H9 (cell line): ENCODE results near the gene RXRB. TPM values are rescaled to one million over a fixed set of nuclear protein-coding genes. Genes with fewer than 3 reads are reported as not detected.

Experiments used
- DNase-seq: peaks from one replicate; pipeline ENCODE4 v3.0.0-alpha.2; 2017
- H2AFZ ChIP-seq: one replicate; pipeline ENCODE4 v1.6.1; 2013; ENCODE audit warnings: mild to moderate bottlenecking, low read length, control low read depth, moderate library complexity
- H2AK5ac ChIP-seq: 2 replicates; pipeline ENCODE4 v1.6.1; 2013; ENCODE audit warnings: low read length, control low read depth, mixed read lengths; ENCODE audit not compliant: insufficient read length
- H2BK120ac ChIP-seq: one replicate; pipeline ENCODE4 v1.6.1; 2013; ENCODE audit warnings: low read depth, mild to moderate bottlenecking, low read length, control low read depth, inconsistent platforms; ENCODE audit not compliant: poor library complexity, severe bottlenecking
- H2BK12ac ChIP-seq: 2 replicates; pipeline ENCODE4 v1.6.1; 2013; ENCODE audit warnings: low read length, control low read depth, mixed read lengths, low read depth; ENCODE audit not compliant: insufficient read length
- H2BK15ac ChIP-seq: 2 replicates; pipeline ENCODE4 v1.6.1; 2013; ENCODE audit warnings: low read depth, low read length, control low read depth
- H2BK20ac ChIP-seq: one replicate; pipeline ENCODE4 v1.6.1; 2013; ENCODE audit warnings: low read depth, mild to moderate bottlenecking, low read length, control low read depth, inconsistent platforms; ENCODE audit not compliant: poor library complexity, severe bottlenecking
- H2BK5ac ChIP-seq: 2 replicates; pipeline ENCODE4 v1.6.1; 2013; ENCODE audit warnings: low read length, control low read depth, mixed read lengths; ENCODE audit not compliant: insufficient read length
- H3K14ac ChIP-seq: 2 replicates; pipeline ENCODE4 v1.6.1; 2013; ENCODE audit warnings: low read length, control low read depth; ENCODE audit not compliant: insufficient read depth
- H3K18ac ChIP-seq: 2 replicates; pipeline ENCODE4 v1.6.1; 2013; ENCODE audit warnings: low read depth, mild to moderate bottlenecking, mixed read lengths, low read length, control low read depth; ENCODE audit not compliant: insufficient read length
- H3K23ac ChIP-seq: 2 replicates; pipeline ENCODE4 v1.6.1; 2013; ENCODE audit warnings: low read length, control low read depth, mixed read lengths, low read depth; ENCODE audit not compliant: insufficient read length
- H3K23me2 ChIP-seq: 2 replicates; pipeline ENCODE4 v1.6.1; 2013; ENCODE audit warnings: low read depth, mild to moderate bottlenecking, mixed read lengths, low read length, control low read depth; ENCODE audit not compliant: insufficient read length, poor library complexity, severe bottlenecking
- H3K27ac ChIP-seq: 2 replicates; pipeline ENCODE4 v1.5.1; 2013; ENCODE audit warnings: low read length, control low read depth, mixed read lengths, low read depth; ENCODE audit not compliant: insufficient read length
- H3K27me3 ChIP-seq: 2 replicates; pipeline ENCODE4 v1.6.1; 2013; ENCODE audit warnings: low read length, control low read depth, inconsistent platforms; ENCODE audit not compliant: insufficient read depth
- H3K4ac ChIP-seq: 2 replicates; pipeline ENCODE4 v1.6.1; 2013; ENCODE audit warnings: low read depth, mild to moderate bottlenecking, control low read depth, inconsistent platforms, low read length, moderate library complexity
- H3K4me1 ChIP-seq: 2 replicates; pipeline ENCODE4 v1.6.1; 2013; ENCODE audit warnings: low read length, control low read depth, inconsistent platforms; ENCODE audit not compliant: insufficient read depth
- H3K4me2 ChIP-seq: 2 replicates; pipeline ENCODE4 v1.6.1; 2013; ENCODE audit warnings: low read length, control low read depth, mixed read lengths; ENCODE audit not compliant: insufficient read length, insufficient read depth
- H3K56ac ChIP-seq: 2 replicates; pipeline ENCODE4 v1.6.1; 2013; ENCODE audit warnings: low read depth, mild to moderate bottlenecking, mixed read lengths, low read length, control low read depth; ENCODE audit not compliant: insufficient read length
- H3K79me1 ChIP-seq: 2 replicates; pipeline ENCODE4 v1.6.1; 2013; ENCODE audit warnings: low read depth, mild to moderate bottlenecking, moderate library complexity, low read length, control low read depth, inconsistent platforms; ENCODE audit not compliant: insufficient read depth, poor library complexity, severe bottlenecking
- H3K79me2 ChIP-seq: 2 replicates; pipeline ENCODE4 v1.6.1; 2013; ENCODE audit warnings: low read length, control low read depth, inconsistent platforms; ENCODE audit not compliant: insufficient read depth
- H3K9ac ChIP-seq: 2 replicates; pipeline ENCODE4 v1.6.1; 2013; ENCODE audit warnings: low read length, control low read depth, mixed read lengths; ENCODE audit not compliant: insufficient read length; ENCODE audit errors: extremely low read depth
- H3K9me3 ChIP-seq: one replicate; pipeline ENCODE4 v1.6.1; 2013; ENCODE audit warnings: low read depth, low read length, inconsistent platforms; ENCODE audit not compliant: control insufficient read depth
- H3T11ph ChIP-seq: one replicate; pipeline ENCODE4 v1.6.1; 2013; ENCODE audit warnings: mild to moderate bottlenecking, low read length, control low read depth, inconsistent platforms
- H4K20me1 ChIP-seq: one replicate; pipeline ENCODE4 v1.6.1; 2013; ENCODE audit not compliant: control insufficient read depth, insufficient read length, insufficient read depth
- H4K5ac ChIP-seq: 2 replicates; pipeline ENCODE4 v1.6.1; 2013; ENCODE audit warnings: low read depth, mild to moderate bottlenecking, mixed read lengths, low read length, control low read depth; ENCODE audit not compliant: insufficient read length
- H4K8ac ChIP-seq: replicated peaks from 2 replicates; pipeline ENCODE4 v1.6.1; 2013; ENCODE audit warnings: low read length, control low read depth, mixed read lengths, low read depth; ENCODE audit not compliant: insufficient read length
- H4K91ac ChIP-seq: 2 replicates; pipeline ENCODE4 v1.6.1; 2013; ENCODE audit warnings: low read depth, mild to moderate bottlenecking, moderate library complexity, mixed read lengths, low read length, control low read depth; ENCODE audit not compliant: insufficient read length
- H3K27ac Mint-ChIP-seq, 3 experiments: 2 replicates in 2 of 3; 3 replicates in 1 of 3; pipeline ENCODE4 v1.8.0; 2020 to 2021; ENCODE audit warnings: mixed read lengths in 3 of 3, mild to moderate bottlenecking in 1 of 3, moderate library complexity in 1 of 3
- H3K27me3 Mint-ChIP-seq: 2 replicates; pipeline ENCODE4 v1.8.0; 2021; ENCODE audit warnings: low read depth, mild to moderate bottlenecking, moderate library complexity, mixed read lengths
- H3K36me3 Mint-ChIP-seq, 3 experiments: 2 replicates in 2 of 3; 3 replicates in 1 of 3; pipeline ENCODE4 v1.8.0; 2020 to 2021; ENCODE audit warnings: low read depth in 3 of 3, mixed read lengths in 3 of 3; ENCODE audit not compliant: insufficient read depth in 1 of 3
- H3K4me1 Mint-ChIP-seq, 2 experiments: 2 replicates each; pipeline ENCODE4 v1.8.0; 2020; ENCODE audit warnings: mixed read lengths in 2 of 2
- H3K4me3 Mint-ChIP-seq, 2 experiments: 2 replicates in 1 of 2; 3 replicates in 1 of 2; pipeline ENCODE4 v1.8.0; 2020 to 2021; ENCODE audit warnings: mild to moderate bottlenecking in 2 of 2, mixed read lengths in 2 of 2, moderate library complexity in 1 of 2
- H3K9me3 Mint-ChIP-seq, 2 experiments: 2 replicates in 1 of 2; 3 replicates in 1 of 2; pipeline ENCODE4 v1.8.0; 2020; ENCODE audit warnings: mild to moderate bottlenecking in 2 of 2, mixed read lengths in 2 of 2, moderate library complexity in 1 of 2
- CTCF ChIP-seq: fragments of 200-600 bp; sonication (generic); conservative IDR thresholded peaks from 3 replicates; pipeline ENCODE4 v1.8.0; 2021; ENCODE audit warnings: antibody characterized with exemption, mild to moderate bottlenecking
- WGBS: extraction: QIAGEN DNeasy Blood & Tissue Kit; methylation state at CpG from one replicate; pipeline ENCODE4 v1.1.7; 2013; ENCODE audit warnings: missing lambda C conversion rate, low lambda C conversion rate, mixed read lengths; ENCODE audit not compliant: insufficient read length; ENCODE audit errors: extremely low coverage; 5-methylcytosine and 5-hydroxymethylcytosine counted together
- total RNA-seq: library from RNA; stranded (reverse); gene quantifications from 2 replicates; pipeline ENCODE4 v1.2.1, GENCODE V29; 2021

The RXRB gene
- total RNA-seq, 1 experiment from 2014 or later = 14.8 TPM

DNA sequence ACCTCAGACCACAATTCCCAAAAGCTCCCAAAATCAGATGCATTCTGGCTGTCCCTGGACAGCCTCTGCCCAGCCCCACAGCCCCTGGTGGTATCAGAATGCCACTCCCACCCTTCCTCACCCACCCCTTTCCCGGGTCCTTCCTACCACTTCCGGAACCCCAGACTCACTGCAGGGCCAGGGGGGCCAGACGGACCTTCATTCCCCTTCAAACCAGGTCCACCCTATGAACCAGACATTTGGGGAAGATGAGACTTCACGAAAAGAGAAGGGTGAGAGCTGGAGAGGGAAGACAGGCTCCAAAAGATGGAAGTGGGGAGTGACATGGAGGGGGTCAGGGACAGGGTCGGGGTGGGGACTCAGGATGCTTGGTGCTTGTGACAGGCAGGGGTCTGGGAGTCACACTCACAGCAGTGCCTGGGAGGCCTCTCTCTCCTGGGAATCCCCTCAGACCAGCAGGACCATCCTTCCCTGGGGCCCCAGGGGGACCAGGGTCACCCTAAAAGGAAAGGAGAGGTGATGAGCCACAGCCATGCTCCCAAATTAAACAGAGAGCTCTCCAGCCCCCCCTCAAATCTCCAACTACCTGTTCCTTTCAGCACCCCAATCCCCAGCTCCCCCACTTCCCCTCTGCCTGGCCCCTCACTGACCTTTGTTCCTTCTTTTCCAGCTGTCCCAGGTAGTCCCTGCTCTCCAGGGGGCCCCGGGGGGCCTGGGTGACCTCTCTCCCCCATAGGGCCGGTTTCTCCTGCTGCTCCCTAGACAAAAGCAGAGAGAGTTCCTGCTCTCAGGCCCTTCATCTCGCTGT is 28.4 kb downstream of the RXRB start:
- H3K4ac ChIP-seq = no peak overlapping the region
- no peak for DNase-seq
- H3K4me3 Mint-ChIP-seq = no peak overlapping the region
- no peaks in the 10 kb centered on the region for H3K4me1 ChIP-seq
- H3K27ac ChIP-seq = no peak overlapping the region
- H3K27ac Mint-ChIP-seq = no peak overlapping the region; a peak in 1 of 7 replicates
- no peak overlapping the region for H4K91ac ChIP-seq
- no peak overlapping the region for H2AK5ac ChIP-seq
- no peak overlapping the region for H2BK12ac ChIP-seq
- H3K14ac ChIP-seq = no peak overlapping the region
- no CpG with 5 or more reads among the region's 8 CpGs for WGBS
- no peak overlapping the region for H4K8ac ChIP-seq
- no peak for TF ChIP-seq CTCF
- no peak overlapping the region for H4K5ac ChIP-seq
- no peak overlapping the region for H2BK20ac ChIP-seq
- H3K56ac ChIP-seq = no peak overlapping the region
- H3K18ac ChIP-seq = no peak overlapping the region
- H3K79me1 ChIP-seq = no peaks in the 10 kb centered on the region
- H2BK15ac ChIP-seq = no peak overlapping the region
- peaks cover 29% of the 10 kb centered on the region for H3K27me3 Mint-ChIP-seq
- peaks cover 3% of the 10 kb centered on the region for H4K20me1 ChIP-seq
- no peaks in the 10 kb centered on the region for H3K79me2 ChIP-seq
- H3K23ac ChIP-seq = no peak overlapping the region
- no peak overlapping the region for H2AFZ ChIP-seq
- no peak overlapping the region for H2BK5ac ChIP-seq
- no peak overlapping the region for H3K4me2 ChIP-seq
- H3K9me3 ChIP-seq = no peaks in the 10 kb centered on the region
- H2BK120ac ChIP-seq = no peak overlapping the region
- H3K23me2 ChIP-seq = no peaks in the 10 kb centered on the region
- H3K4me1 Mint-ChIP-seq = peaks cover 4 to 8% of the 10 kb centered on the region in 2 experiments
- no peak overlapping the region for H3T11ph ChIP-seq
- H3K9ac ChIP-seq = no peak overlapping the region
- no peaks in the 10 kb centered on the region for H3K9me3 Mint-ChIP-seq
- H3K27me3 ChIP-seq = no peaks in the 10 kb centered on the region
- H3K36me3 Mint-ChIP-seq = no peaks in the 10 kb centered on the region; a peak in 1 of 7 replicates
